Parathyroid adenoma (tissue), 2 donors: ENCODE results near the gene TGFB2.

ENCODE experiments used
- H2AFZ ChIP-seq: fragments of 300-600 bp; sonication (generic); one replicate; pipeline ENCODE4 v1.7.0; 2017; ENCODE audit warnings: antibody characterized with exemption, mild to moderate bottlenecking
- H3K27ac ChIP-seq: fragments of 300-600 bp; sonication (generic); one replicate; pipeline ENCODE4 v1.7.0; 2017
- H3K27me3 ChIP-seq: fragments of 300-600 bp; sonication (generic); one replicate; pipeline ENCODE4 v1.7.0; 2017; ENCODE audit warnings: low read length; ENCODE audit not compliant: control insufficient read depth, insufficient read depth
- H3K36me3 ChIP-seq: fragments of 300-600 bp; sonication (generic); one replicate; pipeline ENCODE4 v1.7.0; 2017; ENCODE audit warnings: low read length; ENCODE audit not compliant: control insufficient read depth, insufficient read depth
- H3K4me1 ChIP-seq: fragments of 300-600 bp; sonication (generic); one replicate; pipeline ENCODE4 v1.7.0; 2017; ENCODE audit warnings: control low read depth
- H3K4me2 ChIP-seq: fragments of 300-600 bp; sonication (generic); one replicate; pipeline ENCODE4 v1.7.0; 2017; ENCODE audit warnings: low read length
- H3K4me3 ChIP-seq: fragments of 300-600 bp; sonication (generic); one replicate; pipeline ENCODE4 v1.7.0; 2017; ENCODE audit warnings: low read depth, low read length
- H3K79me2 ChIP-seq: fragments of 300-600 bp; sonication (generic); one replicate; pipeline ENCODE4 v1.7.0; 2017; ENCODE audit warnings: control low read depth
- H3K9ac ChIP-seq: fragments of 300-600 bp; sonication (generic); one replicate; pipeline ENCODE4 v1.7.0; 2017; ENCODE audit warnings: mild to moderate bottlenecking
- H3K9me3 ChIP-seq: fragments of 300-600 bp; sonication (generic); one replicate; pipeline ENCODE4 v1.7.0; 2017; ENCODE audit warnings: low read length; ENCODE audit not compliant: control insufficient read depth
- TF ChIP-seq, protein P1 (sequence below): fragments of 300-600 bp; sonication (generic); IDR thresholded peaks from one replicate; pipeline ENCODE4 v1.7.0; 2017; ENCODE audit warnings: antibody characterized with exemption, mild to moderate bottlenecking
- donor health status: primary hyperparathyroidism.

TGFB2 gene

GRCh38 chr1:218362418-218363076 lies 17.4 kb downstream of the TGFB2 start:
- H3K27ac ChIP-seq = no peak overlapping the region

GRCh38 chr1:218363141-218363540 lies 18.0 kb downstream of the TGFB2 start:
- H2AFZ ChIP-seq = no peak overlapping the region
- no peaks in the 10 kb centered on the region for H3K36me3 ChIP-seq
- TF ChIP-seq, protein P1, sequence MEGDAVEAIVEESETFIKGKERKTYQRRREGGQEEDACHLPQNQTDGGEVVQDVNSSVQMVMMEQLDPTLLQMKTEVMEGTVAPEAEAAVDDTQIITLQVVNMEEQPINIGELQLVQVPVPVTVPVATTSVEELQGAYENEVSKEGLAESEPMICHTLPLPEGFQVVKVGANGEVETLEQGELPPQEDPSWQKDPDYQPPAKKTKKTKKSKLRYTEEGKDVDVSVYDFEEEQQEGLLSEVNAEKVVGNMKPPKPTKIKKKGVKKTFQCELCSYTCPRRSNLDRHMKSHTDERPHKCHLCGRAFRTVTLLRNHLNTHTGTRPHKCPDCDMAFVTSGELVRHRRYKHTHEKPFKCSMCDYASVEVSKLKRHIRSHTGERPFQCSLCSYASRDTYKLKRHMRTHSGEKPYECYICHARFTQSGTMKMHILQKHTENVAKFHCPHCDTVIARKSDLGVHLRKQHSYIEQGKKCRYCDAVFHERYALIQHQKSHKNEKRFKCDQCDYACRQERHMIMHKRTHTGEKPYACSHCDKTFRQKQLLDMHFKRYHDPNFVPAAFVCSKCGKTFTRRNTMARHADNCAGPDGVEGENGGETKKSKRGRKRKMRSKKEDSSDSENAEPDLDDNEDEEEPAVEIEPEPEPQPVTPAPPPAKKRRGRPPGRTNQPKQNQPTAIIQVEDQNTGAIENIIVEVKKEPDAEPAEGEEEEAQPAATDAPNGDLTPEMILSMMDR = no peak
- no peak overlapping the region for H3K4me3 ChIP-seq
- no peaks in the 10 kb centered on the region for H3K27me3 ChIP-seq
- no peaks in the 10 kb centered on the region for H3K9me3 ChIP-seq
- no peak overlapping the region for H3K9ac ChIP-seq
- no peak overlapping the region for H3K27ac ChIP-seq
- H3K4me2 ChIP-seq = no peak overlapping the region
- H3K4me1 ChIP-seq = no peaks in the 10 kb centered on the region
- no peaks in the 10 kb centered on the region for H3K79me2 ChIP-seq

More at GRCh38 chr1:218362418-218363076, 17.4 kb downstream of the TGFB2 start:
- Histone ChIP-seq H3K4me2 (no peak overlapping the region), H3K36me3 (no peaks in the 10 kb centered on the region), H3K4me1 (no peaks in the 10 kb centered on the region), H3K27me3 (no peaks in the 10 kb centered on the region), H2AFZ (no peak overlapping the region), H3K79me2 (no peaks in the 10 kb centered on the region), H3K9me3 (no peaks in the 10 kb centered on the region), H3K9ac (no peak overlapping the region), H3K4me3 (no peak overlapping the region)
- TF ChIP-seq, protein P1 = no peak

DNA sequence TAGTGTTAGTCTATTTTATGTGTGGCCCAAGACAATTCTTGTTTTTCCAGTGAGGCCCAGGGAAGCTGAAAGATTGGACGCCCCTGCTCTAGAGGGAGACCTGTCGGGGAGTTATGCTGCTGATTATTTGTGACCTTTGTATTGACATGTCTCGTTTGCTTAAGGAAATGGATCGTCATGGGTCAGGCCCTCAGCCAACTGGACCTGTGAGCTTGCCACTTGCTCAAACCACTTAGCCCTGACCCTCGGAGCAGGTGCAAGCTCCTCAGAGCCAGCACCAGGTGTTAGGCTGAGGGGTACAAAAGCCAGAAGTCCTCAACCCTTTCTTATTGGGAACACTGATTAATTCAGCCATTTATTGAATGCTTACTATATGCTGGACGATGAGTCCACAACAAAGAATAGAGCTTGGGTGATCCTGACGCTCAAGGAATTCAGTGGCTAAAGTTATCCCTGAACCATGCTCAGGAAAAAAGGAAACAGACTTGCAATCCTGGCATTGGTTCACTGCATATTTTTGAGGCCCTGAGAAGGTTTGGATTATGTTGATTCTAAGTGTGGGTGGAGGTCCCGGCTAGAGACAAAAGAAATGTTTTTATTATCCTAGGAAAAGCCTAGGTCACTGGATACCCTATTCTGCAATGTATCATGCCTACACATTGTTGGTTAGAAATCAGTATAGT lies 19.0 kb downstream of the TGFB2 start:
- H3K9ac ChIP-seq = no peak overlapping the region
- H3K9me3 ChIP-seq = no peaks in the 10 kb centered on the region
- H3K4me2 ChIP-seq = no peak overlapping the region
- H3K79me2 ChIP-seq = no peaks in the 10 kb centered on the region
- H3K27ac ChIP-seq = no peak overlapping the region
- no peak overlapping the region for H3K4me3 ChIP-seq
- H2AFZ ChIP-seq = no peak overlapping the region
- no peaks in the 10 kb centered on the region for H3K36me3 ChIP-seq
- TF ChIP-seq, protein P1 = no peak
- H3K27me3 ChIP-seq = no peaks in the 10 kb centered on the region
- no peaks in the 10 kb centered on the region for H3K4me1 ChIP-seq

GRCh38 chr1:218365226-218365999 lies 20.3 kb downstream of the TGFB2 start:
- H3K4me3 ChIP-seq = no peak overlapping the region
- no peak overlapping the region for H3K27ac ChIP-seq
- no peaks in the 10 kb centered on the region for H3K4me1 ChIP-seq
- no peaks in the 10 kb centered on the region for H3K79me2 ChIP-seq
- no peaks in the 10 kb centered on the region for H3K36me3 ChIP-seq
- no peak overlapping the region for H3K4me2 ChIP-seq
- no peaks in the 10 kb centered on the region for H3K27me3 ChIP-seq
- no peak overlapping the region for H3K9ac ChIP-seq
- H2AFZ ChIP-seq = no peak overlapping the region
- TF ChIP-seq, protein P1 = no peak
- H3K9me3 ChIP-seq = no peaks in the 10 kb centered on the region
